Islet precursor cell (in vitro differentiated cells): ENCODE measurements around the gene AFAP1L1.

Source experiments
- DNase-seq: peaks from one replicate; pipeline ENCODE4 v3.0.0-alpha.2; 2018

The AFAP1L1 gene

GRCh38 chr5:149288436-149288835, 16.8 kb downstream of the AFAP1L1 start:
- no peak for DNase-seq

DNA sequence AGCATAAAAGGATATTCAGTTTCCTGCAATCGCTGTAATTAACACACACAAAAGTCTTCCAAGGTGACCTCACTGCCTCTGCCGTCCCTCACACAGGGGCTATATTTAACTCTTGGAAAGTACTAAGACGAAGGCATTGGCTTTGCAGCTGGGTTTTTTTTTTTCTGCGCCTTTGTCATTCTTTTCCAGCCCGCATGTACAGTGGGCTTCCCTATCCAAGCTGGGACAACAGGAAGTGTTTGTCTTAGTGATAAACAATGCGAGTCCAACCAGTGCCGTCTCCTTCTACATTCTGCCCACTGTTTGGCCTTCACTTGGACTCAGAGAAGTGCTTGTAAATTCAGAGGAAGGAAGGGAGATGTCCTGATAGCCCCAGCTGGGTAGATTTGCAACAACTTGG, 17.6 kb downstream of the AFAP1L1 start:
- no peak for DNase-seq

DNA sequence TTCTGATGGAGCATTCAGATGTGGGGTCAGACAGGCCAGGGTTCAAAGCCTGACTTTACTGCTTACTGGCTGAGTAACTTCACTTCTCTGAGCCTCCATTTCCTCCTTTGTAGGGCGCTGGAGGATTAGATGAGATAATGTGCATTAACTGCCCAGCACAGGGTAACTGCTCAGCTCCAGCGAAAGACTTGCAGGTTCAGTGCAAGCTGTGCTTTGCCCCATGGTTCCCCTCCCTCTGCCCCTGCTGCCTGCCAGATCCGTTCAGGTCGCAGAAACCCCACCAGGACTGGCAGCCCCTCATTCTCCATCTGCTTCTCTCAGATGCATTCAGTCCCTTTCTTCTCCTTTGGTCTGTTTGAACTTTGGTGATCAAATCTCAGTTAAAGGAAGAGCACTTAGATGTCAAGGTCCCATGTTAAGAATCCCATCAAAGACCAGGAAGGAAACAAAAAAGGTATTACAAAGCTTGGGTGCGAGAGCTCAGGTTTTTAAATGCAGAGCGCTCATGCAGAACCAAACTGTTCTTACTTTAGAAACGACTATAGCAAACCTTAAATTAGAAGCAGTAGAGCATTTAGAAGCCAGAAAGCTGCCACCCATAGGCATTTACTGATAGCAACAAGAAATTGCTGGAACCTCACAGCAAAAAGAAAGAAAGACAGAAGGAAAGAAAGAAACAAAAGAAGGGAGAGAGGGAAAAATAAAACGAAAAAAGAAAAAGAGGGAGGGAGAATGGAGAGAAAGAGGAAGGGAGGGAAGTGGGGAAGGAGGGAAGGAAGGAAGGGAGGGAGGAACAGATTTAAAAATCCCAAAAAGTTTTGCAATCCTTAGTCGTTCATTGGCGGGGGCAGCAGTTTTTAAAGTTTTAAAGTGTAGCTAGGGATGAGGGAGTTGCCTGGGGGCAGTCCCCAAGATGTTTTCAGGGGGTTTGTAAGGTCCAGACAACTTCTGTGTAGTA, 23.5 kb downstream of the AFAP1L1 start:
- no peak for DNase-seq

DNA sequence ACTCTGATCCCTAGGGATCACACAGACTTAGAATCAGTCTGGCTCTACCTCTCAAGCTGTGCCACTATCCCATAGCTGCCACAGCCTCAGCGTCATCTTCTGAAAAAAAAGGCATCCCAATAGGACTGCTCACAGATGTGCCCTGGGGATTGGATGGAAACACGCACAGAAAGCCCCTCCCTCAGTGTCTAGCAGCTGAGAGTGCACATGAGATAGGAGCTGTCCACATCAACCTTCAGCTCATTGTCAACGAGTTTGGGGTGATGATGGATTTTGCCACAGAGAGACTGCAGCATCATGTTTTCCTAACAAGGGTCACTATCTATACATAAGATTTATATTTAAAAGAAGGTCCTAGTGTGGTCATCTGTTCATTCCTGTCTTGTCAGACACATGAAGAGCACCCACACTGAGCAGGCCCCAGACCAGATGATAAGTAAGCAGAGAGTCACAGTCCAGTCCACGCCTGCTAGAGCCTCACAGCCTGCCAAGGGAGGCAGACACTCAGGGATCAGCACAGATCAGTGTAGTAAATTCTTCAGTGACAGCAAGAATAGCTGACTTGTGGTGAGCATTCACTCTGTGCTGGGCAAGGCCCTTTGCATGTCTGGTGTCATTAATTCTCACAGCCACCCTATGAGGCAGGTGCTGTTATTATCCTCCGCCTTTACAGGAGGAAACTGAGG, 25.8 kb downstream of the AFAP1L1 start:
- no peak for DNase-seq

DNA sequence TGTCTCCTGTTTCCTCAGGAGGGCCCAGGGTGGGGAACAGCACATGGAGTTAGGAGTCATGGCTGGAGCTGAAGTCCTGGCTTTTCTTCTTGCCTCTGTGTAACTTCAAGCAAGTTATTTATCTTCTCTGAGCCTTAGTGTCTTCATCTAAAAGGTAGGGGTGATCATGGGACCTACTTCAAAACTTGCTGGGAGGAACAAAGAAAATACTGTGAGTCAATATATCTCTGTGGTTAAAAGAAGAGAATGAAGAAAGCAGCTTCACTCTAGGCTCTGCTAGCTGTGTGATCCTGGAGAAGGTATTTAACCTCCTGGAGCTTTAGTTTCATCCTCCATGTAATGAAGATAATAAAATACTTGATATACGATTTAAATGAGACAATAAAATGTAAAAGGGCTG, 26.5 kb downstream of the AFAP1L1 start:
- DNase-seq = no peak

- no peak for DNase-seq
Measured at GRCh38 chr5:149298842-149299404, 27.3 kb downstream of the AFAP1L1 start.

DNA sequence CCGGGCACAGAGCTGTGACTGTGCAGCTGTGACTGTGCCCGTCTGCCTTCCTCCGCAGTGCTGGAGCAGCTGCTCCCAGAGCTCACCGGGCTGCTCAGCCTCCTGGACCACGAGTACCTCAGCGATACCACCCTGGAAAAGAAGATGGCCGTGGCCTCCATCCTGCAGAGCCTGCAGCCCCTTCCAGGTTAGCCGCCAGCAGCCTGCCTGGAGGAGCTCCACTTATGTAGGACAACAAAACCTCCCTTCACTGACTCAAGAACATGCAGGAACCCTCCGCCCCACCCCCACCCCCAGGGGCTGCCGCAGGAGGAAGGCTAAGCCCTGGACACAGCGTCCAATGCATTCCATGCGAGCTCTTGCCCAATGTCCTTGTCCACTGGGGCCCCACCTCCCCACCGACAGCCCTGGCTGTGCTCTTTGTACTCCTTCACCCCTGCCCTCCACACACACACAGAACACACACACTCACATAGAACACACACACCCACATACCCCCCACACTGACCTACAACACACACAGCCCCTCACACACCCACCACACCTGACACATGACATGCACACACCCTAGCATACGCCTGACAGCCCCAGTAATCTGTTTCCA, 27.9 kb downstream of the AFAP1L1 start:
- DNase-seq = no peak

DNA sequence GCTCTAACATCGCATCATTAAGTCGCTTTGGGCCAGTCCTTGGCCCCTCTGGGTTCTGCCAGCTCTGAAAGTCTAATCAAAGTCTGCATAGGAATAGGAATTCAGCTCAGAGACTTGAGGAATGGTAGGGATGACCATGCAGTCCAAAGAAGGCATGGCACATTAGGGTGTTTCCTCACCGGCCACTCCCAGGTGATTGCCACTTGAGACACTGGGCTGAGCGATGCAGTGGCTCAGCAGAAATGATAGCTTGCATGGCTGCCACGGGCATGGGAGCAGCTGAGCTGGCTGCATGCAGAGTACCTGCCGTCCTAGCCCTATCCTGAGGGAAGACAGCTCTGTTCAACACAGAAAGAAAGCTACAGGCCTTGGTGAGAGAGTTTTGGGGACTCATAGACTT, 28.8 kb downstream of the AFAP1L1 start:
- DNase-seq = no peak

DNA sequence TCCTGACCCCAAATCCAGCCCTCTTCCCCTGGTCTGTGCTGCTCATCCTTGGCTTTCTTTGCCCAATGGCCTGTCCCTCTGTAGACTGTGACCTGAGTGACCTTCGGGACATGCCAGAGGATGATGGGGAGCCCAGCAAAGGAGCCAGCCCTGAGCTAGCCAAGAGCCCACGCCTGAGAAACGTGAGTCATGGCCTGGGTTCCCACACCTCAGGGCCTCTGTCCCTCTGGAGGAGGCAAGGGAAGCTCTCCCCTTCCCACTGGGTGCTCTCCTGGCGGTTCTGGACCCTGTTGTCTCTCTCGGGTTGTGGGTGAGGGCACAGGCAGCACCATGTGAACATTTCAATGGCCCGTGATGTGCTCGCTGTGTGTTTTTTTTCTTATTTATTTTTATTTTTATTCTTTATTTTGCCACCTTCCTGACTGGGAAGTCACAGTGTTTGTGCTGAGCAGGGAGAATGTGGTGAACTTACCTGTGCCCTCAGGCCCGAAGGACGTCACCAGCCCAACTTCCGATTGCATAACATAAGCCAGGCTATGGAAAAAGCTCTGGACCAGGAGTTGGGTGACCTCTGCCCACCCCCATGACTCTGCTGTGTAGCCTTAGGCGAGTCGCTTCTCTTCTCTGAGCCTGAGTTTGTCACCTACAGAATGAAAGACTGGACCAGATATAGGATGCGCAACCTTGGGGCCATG, 29.5 kb downstream of the AFAP1L1 start:
- no peak for DNase-seq

DNA sequence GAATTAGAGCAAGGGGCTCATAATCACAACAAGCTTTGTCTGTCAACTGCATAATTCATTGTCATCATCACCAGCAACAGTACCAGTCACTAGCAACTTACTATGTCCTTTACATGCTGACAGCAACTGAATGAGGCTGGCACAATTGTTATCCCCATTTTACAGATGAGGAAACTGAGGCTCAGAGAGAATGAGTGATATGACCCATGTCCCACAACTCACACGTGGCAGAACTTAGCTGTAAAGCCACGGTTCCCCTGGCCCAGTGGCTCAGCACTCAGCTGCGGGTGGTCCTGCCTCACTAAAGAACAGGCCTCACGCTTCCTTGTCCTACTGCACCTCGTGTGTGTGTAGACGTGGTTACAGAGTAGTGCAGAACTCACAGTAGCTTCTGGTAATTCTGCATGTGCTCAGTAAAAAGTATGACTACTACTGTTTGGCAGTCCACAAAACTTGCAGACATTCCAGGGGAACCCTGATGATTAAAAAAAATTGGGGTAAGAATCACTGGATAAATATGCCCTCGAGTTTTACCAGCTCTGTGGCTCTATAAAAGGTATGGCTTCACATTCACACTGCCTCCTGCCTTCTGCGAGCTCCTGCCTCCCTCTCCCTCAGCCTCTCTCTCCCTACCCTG, 30.2 kb downstream of the AFAP1L1 start:
- DNase-seq = no peak

DNA sequence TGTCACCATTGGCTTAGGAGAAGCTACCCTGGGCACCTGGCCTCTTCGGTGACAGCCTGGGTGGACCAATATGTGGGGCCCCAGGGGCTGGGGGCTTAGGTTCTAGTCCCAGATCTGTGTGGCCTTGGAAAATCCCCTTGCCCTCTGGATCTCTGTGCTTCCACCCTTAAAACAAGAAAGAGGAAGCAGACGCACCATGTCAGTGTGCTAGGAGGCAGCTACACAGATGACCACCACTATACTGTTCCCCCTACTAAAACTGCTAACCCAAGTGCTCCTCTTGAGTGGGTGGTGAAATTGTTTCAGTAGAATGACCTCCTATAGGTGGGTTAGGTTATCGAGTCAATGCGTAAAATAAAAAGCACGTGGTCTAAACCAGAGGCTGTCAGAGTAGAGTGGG, 31.0 kb downstream of the AFAP1L1 start:
- DNase-seq = no peak

GRCh38 chr5:149303210-149303609, 31.6 kb downstream of the AFAP1L1 start:
- no peak for DNase-seq

DNA sequence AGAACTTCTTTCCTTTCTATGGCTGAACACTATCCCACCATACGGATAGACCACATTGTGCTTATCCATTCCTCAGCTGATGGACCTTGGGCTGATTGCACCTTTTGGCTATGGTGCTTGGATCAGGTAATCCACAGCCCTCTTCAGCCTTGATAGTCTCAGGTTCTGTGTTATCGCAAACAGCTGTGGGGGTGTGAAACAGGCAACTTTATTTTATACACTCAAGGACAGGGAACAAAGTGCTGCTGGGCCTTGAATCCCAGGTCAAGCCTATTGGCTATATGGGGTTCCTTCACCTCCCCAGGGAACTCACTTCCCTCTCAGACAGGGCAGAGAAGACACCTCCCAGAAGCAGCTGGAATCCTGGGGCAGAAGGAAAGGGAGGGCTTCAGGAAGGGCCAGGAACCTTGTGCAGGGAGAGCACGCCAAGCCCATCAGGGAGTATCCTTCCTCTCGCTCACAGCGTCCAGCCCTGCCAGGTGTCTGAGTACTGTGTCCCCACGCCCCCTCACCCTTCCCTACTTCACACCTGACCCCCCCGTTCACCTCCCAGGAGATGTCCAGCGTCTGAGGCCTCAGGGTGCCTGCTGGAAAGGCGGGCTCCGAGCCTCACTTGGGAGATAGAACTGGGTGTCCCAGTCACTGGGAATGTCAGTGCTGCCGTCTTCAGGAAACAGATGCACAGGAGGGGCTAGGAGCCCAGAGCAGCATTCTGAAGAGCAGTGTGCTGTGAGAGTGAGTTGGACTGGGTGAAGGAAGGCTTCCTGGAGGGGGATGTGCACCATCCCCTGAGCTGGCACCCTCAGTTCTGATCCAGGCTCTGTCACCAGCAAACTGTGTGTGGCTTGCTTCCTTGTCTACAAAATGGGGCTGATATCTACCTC, 32.8 kb downstream of the AFAP1L1 start:
- DNase-seq = no peak

DNA sequence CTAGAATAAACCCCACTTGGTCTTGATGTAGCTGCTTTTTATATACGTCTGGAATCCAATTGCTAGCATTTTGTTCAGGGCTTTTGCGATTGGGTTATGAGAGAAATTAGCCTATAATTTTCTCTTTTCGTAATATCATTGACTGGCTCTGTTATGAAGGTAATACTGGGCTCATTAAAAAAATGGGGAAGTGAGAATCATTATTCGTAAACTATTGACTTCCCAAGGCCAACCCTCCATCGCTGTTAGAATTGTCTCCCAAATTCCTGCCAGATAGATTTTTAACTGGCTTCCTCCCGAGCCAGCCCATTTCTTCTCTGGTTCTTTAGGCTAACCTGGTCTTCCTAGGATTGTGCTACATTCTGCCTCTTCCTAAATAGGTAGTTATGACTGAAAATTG, 37.7 kb downstream of the AFAP1L1 start:
- no peak for DNase-seq

GRCh38 chr5:149310488-149310887, 38.8 kb downstream of the AFAP1L1 start:
- no peak for DNase-seq

DNA sequence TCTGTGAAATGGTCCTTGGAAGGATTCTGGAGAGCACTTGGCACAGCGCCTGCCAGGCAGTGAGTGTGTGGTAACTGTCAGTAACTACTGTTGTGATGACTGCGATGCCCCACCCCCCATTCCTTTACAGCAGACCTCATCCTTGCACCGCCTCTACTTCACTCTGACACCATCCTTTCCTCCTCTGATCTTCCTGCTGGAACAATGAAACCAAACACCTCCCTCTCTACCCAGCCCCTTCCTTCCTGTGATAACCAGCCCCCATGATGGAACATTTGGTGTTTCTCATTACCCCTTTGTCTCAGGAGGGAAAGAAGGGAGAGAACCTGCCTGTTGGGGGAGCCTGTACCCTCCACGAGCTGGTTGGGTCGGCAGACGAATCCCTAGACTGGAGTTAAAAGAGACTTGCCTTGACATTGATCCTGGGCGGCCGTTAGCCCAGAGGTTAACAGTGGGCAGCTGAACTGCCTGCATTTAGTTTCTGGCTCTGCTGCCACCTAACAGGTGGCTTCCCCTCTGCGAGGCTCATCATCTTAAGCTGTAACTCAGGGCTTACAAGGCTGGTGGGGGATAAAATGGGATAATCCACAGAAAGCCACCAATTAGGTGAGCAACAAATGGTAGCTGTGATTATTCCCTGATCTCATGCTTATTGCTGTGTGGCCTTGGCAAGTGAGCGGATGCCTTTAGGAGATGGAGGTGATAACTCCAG, 39.4 kb downstream of the AFAP1L1 start:
- DNase-seq = no peak

- DNase-seq = no peak
Measured at GRCh38 chr5:149313151-149313841, 41.6 kb downstream of the AFAP1L1 start.

DNA sequence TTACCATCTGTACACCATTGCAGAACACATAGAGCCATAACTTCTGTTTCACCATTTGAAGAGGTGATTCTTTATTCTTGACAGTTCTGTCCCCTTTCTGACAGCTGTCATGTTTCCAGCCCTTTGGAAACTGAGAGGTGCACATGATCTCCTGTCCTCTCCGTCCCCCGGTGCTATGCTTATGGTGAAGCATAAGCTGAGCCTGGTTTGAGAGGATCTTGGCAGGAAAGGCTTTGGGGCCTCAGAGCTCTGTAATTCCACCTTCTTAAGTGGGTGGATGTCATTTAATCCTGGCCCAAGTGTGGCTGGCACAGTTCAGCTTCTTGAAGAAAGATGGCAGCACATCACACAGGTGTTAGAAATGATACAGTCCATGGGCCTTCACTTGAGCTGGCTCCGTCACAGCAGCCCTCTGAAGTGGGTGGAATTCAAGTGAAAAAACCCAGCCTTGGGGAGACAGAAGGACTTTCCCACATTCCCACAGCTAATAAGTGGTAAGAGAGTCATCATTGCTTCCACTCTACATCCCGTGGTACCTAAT, 43.0 kb downstream of the AFAP1L1 start:
- DNase-seq = no peak

GRCh38 chr5:149315753-149316152, 44.1 kb downstream of the AFAP1L1 start:
- no peak for DNase-seq
